HG03175 (cell line): ENCODE data around the gene ACOXL.
"Not testable (repeated sequence)": the region's sequence is repeated elsewhere in the genome, so short reads cannot be mapped to it uniquely, and the experiment has no call there.

Source experiments
- ATAC-seq: cut with Tn5 transposase; IDR thresholded peaks from one replicate; pipeline ENCODE4 v1.9.1; 2021; ENCODE audit warnings: mild to moderate bottlenecking, moderate library complexity; ENCODE audit not compliant: unreplicated experiment

ACOXL gene

GRCh38 chr2:110852541-110853263 lies 120.3 kb downstream of the ACOXL start:
- no peak for ATAC-seq

DNA sequence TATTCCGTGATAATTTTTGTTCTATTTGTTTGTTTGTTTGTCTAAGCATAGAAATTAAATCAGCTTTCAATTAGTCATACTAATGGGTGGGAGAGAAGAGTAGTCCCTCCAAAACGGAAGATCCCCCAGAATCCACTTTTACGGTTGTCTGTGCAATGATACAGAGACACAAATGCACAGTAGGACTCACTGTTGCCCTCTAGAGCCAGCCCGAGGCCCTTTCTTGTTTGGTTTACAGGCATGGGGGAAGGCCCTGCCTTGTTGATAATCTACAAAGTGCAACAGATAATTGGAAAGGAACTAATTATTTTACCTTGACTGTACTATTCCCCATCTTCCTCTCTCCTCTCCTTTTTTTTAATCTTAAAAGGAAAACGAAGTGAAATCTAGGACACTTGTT lies 121.1 kb downstream of the ACOXL start:
- ATAC-seq = no peak

DNA sequence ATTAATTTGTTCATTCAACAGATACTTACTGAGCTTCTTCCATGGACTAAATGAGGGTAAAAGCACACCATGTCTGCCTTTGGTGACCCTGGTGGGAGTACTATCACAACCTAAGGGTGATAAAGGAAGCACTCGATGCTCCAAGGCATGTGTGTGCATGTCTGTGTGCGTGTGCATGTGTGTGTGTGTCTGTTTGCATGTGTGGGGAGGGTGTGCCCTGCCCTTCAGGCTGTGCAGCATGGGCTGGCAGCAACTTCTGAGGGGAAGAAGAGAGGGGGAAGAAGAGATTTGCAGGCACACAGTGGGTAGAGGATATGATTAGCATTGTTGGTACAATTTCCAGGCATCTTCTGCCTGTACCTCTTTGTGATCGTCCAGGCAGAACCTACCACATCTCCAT lies 121.6 kb downstream of the ACOXL start:
- ATAC-seq = no peak

DNA sequence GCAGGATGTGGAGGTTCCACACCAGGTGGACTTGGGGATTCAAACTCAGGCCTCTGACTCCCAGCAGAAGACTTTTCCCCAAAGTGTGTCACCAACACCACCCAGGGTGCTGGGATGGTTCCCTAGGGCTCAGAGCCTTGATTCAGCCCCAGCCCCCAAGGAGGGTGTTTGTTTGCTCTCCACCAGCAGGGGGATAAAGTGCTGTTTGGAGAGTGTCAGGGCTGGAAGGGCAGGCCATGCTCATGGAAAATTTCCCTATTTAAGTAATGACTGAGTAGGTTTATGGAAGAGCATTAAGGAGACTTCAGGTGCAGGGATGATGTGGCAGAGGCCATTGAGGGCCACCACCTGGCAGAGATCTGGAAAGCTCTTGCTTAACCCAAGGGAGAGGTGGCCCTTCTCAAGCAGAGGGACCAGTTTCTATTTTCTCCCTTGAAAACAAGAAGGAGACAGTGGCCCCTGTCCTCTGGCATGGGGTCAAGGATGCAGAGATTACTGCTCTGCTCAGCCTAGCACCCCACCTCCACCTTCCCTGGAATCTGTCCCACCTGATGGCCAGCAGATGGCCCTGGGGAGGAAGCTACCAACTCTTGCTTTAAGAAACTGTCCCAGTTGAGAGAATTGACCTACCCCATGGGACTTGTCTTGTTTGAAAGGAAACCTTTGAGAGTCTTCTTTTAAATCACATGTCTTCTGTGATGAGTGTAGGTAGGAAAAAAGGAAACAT lies 122.1 kb downstream of the ACOXL start:
- no peak for ATAC-seq

- not testable (repeated sequence) for ATAC-seq
These were observed 123.5 kb downstream of the ACOXL start for GRCh38 chr2:110855841-110856240.

DNA sequence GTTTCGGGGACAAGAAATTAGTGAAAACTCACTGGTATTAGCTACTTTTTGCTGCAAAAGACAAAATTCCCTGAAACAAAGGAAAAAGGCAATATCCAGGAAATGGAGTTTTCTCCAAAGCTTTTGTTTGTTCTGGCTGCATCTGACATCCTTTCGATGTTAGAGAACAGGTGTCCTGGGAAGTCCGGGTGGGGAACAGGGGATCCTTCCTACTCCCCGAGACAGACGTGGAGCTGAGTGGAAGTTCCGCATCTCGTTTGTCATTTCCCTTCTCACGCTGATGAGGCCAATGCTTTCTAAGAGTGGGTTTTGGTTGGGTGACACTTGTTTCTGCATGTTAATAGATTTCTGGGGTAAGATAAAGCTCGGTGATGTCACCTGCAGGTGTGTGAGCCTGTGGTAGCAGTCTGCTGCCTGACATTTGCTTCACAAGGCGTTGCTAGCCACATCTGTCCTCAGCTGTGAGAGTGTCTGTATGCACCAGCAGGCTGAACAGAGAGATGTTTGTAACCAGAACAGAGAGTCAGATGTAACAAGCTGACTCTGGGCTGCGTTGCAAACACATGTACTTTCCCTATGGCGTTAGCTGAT lies 125.9 kb downstream of the ACOXL start:
- peak; percentile 87 for ATAC-seq

- no peak for ATAC-seq
These were observed 126.8 kb downstream of the ACOXL start for GRCh38 chr2:110858993-110859701.

GRCh38 chr2:110860630-110861029 lies 128.3 kb downstream of the ACOXL start:
- no peak for ATAC-seq

GRCh38 chr2:110861616-110862260 lies 129.4 kb downstream of the ACOXL start:
- ATAC-seq = no peak

GRCh38 chr2:110863726-110864125 lies 131.4 kb downstream of the ACOXL start:
- no peak for ATAC-seq

DNA sequence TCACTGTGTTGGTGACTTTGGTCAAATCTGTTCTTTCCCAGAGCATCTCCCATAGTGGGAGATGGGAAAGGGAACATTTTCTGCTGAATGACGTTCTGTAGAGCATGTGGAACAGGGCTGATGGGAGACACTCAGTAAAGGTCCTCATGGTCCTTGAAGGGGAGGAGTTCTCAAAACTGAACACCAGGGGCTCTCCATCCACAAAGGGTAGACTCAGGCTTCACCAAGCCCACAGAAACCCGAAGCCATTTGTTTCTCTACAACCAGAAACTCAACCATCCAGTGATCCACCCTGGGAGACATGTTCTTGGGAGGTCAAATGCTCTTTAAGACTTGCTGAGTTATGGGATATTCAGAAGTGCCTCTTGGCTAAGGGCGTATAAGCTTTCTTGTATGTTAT lies 131.8 kb downstream of the ACOXL start:
- ATAC-seq = no peak

GRCh38 chr2:110864731-110865130 lies 132.4 kb downstream of the ACOXL start:
- no peak for ATAC-seq

GRCh38 chr2:110865188-110865587 lies 132.8 kb downstream of the ACOXL start:
- ATAC-seq = peak; percentile 93

- ATAC-seq = no peak
These were observed 133.7 kb downstream of the ACOXL start for GRCh38 chr2:110866045-110866444.

GRCh38 chr2:110866466-110866865 lies 134.1 kb downstream of the ACOXL start:
- ATAC-seq = no peak

- ATAC-seq = no peak
These were observed 134.7 kb downstream of the ACOXL start for GRCh38 chr2:110867078-110867477.

- ATAC-seq = no peak
These were observed 136.6 kb downstream of the ACOXL start for GRCh38 chr2:110868971-110869370.

DNA sequence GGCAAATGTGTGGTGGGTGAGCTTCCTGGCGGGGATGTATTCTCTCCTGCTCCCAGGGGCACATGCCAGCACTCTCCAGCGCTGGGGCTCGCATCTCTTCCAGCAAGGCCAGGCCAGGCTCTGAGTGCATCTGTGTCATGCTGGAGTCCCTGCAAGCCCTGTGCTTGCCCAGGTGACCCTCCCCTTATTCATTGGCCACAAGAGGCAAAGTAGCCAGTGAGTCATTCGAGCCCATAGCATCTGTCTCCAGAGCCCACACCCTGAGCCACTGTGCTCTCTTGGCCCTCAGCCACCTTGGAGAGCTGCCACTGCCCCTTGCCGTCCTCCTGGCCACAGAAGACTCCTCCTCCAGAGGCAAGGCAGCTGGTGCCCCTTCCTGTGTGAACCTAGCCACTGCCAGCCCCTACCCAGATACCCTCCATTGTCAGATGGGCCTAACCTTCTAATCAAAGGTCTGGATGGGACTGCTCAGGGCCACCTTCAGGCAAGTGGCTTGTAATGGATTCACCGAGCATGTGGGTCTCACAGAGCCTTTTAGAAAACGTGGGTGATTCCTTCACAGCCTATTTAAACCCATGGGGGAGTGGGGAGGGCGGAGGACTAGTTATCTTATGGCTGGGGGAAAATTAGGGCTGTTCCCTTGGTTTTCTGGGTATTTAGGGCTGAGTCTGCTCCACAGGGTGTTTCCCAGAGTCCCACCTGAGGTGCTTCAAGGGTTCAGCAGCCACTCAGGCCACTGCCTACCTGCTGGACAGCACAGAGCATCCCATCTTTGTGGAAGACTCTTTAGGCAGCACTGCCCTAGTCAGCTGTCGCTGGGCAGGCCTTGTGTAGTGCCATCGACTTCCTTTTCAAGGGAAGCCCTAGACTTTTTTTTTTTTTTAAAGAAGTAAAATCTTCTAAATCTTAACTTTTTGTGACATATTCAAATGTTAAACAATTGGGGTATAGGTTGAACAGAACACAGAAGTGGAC lies 137.4 kb downstream of the ACOXL start:
- no peak for ATAC-seq

- no peak for ATAC-seq
These were observed 138.2 kb downstream of the ACOXL start for GRCh38 chr2:110870545-110870944.

DNA sequence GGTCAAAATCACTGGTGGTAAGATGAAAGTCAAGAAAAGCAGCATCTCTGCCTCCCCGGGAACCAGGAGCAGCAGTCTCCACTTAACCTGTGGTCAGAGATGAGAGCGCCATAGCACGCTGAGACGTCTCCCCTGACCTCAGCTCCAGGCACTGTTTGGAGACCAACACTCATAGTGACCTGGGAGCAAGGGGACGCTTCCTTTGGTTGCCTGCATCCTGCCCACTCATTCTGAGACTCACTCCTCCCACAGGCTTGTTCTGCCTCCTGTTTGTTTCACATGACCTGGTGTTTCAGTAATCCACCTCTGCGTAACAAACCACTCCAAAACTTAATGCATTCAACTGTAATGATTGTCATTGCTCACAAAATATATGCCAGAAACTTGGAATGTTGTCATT lies 139.3 kb downstream of the ACOXL start:
- no peak for ATAC-seq
